CD4-positive, alpha-beta T cell treated with Interleukin-17A for 4 hours (primary cell): ENCODE data around the gene POLN.

ENCODE experiments used
- DNase-seq: peaks from one replicate; pipeline ENCODE4 v3.0.0-alpha.2; 2020; ENCODE audit warnings: mixed read lengths

The POLN gene

DNA sequence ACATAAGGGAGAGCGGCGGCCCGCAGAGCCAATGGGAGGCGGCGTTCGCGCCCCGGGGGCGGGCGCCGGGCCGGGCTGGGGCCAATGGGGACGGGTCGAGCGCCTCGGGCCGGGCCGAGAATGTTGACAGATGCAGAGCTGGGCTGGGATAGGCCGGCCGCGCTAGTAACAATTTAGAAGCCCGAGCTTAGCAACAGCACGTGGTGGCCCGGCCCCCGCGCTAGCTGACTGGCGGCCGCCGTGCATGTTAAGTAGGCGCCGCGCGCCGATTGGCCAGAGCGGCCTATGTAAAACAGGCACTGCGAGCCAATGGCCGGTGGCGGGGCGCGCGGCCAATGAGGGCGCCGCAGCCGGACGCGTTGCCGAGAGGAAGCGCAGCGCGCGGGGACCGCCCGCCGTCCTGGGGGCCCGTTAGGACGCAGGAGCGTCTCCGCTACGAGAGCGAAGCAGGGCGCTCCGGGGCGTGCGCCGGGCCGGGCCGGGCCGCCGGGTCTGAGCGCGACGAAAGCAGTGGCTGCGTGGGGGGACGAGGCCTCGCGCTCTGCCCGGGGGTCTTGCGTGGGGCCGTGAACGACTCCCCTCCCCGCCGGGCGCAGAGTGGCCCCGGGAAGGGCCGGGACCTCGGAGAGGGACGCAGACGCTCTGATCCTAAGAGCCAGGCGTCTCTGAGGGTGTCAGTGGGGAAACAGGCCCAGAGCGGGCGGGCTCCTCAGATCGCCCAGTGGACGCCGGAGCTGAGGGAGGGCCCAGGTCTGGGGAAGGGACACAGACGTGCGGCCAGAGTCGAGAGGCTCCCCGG lies 20.4 kb upstream of the POLN start:
- peak; percentile 97 for DNase-seq

DNA sequence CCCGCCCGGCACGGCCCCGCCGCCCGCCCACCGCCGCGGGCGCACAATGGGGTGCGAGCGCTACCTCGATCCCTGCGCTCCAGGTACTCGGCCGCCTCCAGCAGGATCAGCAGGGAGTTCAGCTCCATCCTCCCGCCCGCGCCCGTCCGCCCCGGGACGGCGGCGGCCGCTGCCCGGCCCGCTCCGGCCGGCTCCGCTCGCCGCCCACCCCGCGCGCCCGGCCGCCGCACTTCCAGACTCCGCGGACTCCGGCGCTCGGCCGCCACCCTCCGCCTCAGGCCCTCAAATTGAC lies 19.9 kb upstream of the POLN start, which contains the start of gene MXD4:
MXD4 (minus strand) TSS at position 257 of the 292 bp plus-strand sequence; CDS start at position 128, 129 bp downstream.
- DNase-seq = no peak

- DNase-seq = peak; percentile 69
Measured at GRCh38 chr4:2261110-2261852, 19.4 kb upstream of the POLN start.

DNA sequence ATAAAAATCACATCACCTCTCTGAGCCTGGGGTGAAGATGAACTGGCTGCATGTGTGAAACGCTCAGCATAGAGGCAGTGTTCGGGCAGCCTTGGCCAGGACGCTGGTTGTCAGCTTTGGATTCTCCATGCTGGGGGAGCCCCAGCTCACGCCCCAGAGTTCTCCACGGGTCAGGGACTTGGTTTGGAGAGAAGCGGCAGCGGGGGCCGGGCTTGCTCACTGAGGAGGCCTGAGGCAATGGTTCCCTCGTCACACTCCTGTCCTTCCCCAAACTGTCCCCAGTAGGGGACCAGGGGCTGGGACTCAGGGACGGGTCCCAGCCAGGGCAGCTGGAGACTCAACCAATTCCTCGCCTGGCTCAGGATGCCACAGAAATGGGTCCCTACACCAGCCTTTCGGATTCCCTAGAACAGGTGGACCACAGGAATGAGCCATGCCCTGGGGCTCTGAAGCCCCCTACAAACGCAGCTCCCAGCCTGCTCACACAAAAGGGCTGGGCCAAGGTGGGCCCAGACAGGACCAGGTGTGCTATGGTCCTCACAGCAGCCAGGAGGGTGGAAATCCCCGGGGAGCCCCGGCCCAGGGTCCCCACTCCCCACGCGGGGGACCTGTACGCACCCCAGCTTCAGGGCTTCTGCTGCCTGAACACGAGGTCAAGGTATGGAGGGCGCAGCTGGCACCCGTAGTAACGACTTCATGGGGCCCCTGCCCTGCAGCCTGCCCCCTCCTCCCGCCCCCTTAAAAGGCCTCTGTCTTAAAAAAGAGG lies 18.6 kb upstream of the POLN start:
- DNase-seq = no peak

DNA sequence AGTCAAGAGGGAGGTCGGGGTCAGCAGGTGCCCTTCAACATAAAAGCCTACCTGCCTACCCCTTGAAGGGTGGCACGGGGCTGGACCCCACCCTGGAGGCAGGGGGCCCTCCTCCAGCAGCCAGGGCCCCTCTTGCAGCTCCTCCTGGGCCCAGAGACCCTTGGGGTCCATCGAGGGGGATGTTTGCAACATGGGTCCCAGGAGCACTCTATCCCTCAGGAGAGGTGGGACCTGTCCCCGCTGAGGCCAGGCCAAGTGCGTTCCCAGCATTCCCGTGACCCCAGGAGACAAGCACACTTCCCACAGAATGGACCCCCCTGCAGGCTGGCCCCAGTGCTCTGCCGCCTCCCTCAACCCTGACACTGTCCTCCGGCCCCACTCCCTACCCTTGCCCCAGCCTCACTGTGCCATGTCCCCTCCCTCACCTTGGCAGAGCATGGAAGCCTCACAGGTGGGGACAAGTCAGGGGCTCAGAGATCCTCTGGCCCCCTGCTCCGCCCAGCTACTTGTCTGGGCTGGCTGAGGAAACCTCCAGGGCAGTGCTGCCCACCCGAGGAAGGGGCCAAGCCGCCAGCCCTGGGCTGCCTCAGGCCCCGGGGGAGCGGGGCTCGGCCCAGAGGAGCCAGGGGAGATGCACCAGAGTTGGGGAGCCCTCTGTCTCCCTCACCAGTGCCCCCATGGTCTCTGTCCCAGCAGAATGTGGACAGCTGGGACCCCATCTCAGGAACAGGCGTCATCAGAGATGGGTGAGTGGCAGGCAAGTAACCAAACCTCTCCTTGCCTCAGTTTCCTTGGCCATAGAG lies 17.8 kb upstream of the POLN start:
- DNase-seq = no peak

DNA sequence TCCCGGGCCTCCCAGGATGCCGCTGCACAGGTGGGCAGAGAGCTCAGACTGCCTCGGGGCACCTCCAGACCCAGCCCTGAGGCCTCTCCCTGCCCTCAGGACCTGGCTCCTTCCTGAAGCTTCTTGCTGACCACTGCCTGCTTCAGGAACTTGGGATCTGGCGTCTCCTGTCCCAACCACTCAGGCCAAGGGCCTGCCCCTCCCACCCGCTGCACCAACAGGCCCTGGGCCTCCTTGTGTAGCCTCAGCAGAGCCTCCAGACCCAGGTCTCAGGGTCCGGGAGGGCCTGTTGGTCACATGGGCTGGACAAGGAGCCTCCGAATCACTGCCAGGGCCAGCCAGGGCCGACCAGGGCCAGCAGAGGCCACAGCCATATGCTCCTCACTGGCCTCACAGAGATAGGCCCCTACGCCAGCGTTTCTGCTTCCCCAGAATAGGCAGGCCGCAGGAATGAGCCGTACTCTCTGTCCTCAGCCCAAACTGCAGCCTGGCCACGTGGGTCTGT lies 17.2 kb upstream of the POLN start:
- DNase-seq = no peak

DNA sequence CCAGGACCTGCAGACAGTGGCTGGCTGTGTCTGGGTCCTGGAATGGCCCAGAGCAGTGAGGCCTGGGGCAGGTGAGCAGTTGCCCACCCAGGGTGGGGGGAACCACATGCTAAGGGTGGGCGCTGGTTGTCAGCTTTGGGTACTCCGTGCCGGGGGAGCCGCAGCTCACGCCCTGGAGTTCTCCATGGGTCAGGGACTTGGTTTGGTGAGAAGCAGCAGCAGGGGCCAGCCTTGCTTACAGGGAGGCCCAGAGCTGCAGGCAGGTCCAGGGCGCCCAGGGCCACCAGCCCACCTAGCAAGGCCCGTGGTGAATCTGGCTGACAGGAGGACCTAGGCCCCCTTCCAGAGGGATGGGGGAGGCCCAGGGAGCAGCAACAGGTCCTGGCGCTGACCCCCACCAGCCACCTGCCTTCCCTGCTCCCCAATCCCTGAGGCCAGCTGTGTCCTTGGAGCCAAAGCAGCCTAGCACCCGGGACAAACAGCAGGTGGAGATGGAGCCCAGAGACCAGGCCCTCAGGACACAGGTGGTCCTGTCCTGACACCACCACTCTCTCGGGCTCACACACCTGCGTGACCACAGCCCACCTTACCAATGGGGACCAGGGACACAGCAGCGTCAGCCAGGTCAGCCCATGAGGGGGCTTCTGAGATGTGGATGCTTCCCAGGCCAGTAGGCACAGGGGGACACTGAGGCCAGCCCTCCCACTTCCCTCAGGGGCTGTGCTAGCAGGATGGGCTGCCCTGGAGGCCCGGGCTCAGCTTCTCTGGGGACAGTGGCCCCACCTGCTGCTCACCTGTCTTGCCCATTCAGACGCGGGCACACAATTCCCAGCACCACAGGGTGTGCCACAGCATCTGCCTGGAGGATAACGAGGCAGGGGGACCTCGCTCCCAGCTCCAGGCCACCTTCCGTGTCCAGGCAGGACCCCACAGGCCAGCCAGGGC lies 16.4 kb upstream of the POLN start:
- no peak for DNase-seq

GRCh38 chr4:2257361-2258081 lies 15.6 kb upstream of the POLN start:
- no peak for DNase-seq

DNA sequence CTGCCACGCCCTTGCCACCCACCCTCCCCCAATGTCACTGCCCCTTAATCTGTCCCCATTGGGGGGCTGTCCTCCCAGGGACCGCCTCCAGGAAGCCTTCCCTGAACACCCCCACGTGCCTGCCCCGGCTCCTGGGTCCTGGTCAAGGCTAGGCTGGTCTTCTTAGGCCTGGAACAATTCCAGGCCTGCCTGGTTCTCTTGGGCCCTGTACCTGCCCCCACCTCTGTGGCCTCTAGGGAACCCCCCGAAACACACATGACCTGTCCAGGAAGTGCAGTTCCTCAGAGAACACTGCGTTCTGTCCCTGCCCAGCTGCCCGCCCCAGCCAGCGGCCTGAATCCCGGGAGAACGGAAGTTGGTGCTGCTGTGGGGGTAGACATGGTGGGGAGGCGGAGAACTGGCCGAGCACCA lies 14.9 kb upstream of the POLN start:
- no peak for DNase-seq

DNA sequence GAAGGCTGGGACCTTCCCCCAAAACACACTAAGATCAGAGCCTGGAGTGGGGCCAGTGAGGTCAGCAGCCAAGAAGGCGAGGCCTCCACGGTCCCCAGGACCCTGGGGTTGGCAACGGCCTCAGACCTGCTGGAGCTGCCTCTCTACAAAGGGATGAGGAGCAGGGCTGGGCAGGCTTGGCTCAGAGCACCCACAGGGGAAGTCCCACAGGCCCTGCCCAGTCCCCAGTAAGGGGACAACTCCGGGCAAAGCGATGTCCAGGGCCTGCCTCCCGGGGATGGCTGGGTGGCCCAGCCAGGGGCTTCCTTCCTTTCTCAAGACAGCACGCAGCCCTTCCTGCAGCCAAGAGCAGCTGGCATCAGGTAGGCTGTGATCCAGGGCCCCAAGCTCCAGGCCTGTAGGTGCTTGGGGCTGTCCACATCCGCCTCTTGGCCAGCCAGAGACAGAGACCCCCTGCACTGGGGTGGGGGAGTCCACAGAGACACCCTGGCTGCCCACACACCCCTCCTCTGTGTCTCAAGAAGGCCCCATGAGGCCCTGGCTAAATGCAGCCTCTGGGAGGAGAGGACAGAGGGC lies 14.3 kb upstream of the POLN start:
- DNase-seq = no peak

DNA sequence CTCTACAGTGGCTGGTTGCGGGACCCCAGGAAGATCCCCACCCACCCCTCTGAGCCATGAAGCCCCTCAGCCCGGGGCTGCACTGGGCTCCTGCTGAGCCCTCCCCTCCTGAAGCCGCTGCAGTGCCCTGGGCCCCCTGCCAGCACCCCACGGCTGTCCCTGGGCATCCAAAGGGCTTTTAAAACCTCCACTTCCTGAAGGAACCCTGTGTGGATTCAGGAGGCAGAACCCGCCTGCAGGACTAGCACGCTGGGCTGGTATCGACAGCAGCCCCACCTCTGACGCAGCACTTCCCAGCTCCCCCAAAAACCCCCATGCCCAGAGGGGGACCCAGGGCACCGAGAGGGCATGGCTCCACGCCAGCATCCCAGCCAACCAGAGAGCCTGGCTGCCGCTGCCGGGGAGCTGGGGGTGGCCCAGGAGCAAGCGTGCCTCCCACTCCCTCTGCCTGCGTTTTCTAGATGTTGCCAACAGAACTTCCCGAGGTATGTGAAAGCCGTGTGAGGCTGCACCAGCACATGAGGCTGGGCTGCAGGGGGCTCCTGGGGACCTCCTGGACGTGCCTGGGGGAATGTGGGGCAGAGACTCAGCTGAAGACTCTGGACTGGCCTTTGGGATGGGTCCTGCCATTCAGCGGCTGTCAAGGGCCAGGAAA lies 13.7 kb upstream of the POLN start:
- DNase-seq = no peak

DNA sequence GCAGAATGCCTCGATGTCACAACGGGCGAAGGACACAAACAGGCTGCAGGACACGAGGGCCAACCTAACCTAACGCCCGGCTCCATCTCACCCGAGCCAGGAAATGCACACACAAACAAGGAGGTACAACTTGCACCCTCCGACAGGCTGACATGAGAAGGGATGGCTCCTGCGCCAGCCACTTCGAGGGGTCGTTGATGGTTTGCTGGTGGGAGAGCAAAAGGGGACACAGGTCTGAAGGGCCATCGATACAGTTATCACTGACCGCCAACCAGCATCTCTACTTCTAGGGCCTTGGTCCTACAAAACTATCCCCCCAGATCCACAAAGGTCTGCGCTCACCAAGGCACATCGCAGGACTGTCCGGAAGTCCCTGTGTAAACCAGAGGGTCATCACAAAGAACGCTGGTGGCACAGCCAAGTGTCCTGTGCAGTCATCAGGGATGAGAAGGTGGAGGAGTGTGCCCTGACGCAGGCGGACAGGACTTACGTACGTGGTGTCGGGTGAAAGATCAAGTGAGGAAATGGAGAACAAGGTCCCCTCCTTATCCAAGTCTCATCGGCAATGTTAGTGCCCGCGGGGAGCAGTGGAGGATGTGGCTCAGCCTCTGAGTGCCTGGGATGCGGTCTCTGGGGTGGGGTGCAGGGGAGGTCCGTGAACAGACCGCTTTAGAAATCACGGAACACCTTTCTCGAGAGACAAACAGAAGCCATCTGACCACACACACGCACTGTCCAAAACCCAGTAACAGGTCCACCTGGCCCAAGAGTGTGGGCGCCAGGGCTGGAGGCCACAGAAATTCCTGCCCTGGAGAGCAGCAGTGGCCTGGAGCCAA lies 13.0 kb upstream of the POLN start:
- no peak for DNase-seq

GRCh38 chr4:2253160-2254084 lies 11.5 kb upstream of the POLN start:
- DNase-seq = no peak

- no peak for DNase-seq
Measured at GRCh38 chr4:2252530-2253091, 10.7 kb upstream of the POLN start.

DNA sequence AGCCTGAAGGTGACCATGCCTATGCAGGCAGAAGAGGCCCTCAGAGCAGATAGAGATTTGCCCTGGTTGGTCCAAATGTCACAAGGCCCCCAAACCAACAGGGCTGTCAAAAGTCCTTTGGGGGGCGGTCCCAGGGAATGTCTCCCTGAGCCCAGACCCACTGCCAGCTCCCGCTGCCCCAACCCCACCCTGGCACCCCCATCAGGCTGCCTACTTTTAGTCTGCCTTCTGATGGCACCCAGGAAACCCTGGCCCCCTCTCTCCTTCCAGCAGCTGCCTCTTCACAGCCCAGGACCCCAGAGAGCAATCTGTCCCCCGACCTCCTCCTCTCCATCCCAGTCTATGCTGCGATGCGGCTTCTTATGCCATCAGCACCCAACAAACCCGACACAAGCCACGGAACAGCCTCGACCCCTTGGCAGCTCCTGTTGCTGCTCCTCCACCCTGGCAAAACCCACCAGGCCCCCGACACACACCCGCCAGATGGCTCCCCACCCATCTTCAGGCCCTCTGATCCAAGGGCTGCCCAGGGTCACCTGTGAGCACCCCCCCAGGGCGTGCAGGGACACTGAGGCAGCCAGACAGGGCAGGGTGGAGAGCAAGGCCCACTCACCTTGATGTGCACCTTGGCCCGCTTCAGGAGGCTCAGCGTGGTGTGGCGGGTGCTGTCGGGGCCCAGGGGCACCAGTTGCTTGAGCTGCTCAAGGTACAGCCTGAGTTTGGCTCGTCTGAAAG lies 10.0 kb upstream of the POLN start:
- DNase-seq = no peak

DNA sequence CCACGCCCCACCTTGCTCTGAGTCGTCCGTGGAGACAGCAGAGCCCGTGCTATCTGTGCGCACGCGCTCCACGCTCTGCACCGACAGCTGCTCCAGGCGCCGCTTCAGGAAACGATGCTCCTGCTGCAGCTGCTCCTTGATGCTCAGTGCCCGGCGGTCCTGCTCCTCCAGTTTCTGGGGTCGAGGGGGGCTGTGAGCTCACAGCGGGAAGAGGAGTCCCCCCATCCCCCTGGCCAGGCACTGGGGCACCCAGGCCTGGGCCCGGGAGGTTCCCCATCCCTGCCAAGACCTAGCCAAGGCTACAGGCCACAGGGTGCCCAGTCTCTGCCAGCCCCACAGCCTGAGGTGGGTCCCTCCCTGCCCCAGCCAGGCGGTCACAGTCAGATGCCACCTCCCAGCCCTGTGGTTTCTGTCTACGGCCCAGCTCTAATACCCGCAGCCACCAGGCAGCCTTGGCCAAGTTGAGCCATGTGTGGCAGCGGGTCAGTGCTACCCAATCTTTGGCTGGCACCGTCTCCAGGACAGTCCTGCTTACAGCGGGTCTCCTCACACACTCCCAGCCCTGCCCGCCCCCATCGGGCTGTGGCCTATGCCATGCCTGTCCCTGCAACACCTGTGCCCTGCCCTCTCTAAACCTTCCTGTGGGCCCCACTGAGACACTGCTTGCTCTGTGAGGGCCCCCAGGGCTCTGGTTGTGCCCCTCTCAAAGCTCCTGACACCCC lies 9.3 kb upstream of the POLN start:
- no peak for DNase-seq
